Endothelial cell of umbilical vein (primary cell): ENCODE results near the gene PLEKHA6. TPM values are rescaled to one million over a fixed set of nuclear protein-coding genes. Genes with fewer than 3 reads are reported as not detected.

ENCODE experiments used
- BruUV-seq: library from RNA; stranded (reverse); fragments of 400-500 nt; replicated peaks from 2 replicates; lab custom pipeline; 2021; lab: Mats Ljungman, UMichigan
- CTCF ChIA-PET: fragments of 300-600, 350-600 bp; sonication (Branson Sonifier 250); formaldehyde crosslinking; loops from one replicate; lab custom pipeline; 2021; ENCODE audit warnings: antibody characterized with exemption, inconsistent platforms; lab: Charles Lee
- POLR2A ChIA-PET: fragments of 300-600, 350-600 bp; sonication (Branson Sonifier 250); formaldehyde crosslinking; loops from one replicate; lab custom pipeline; 2021; ENCODE audit warnings: antibody characterized with exemption, inconsistent platforms; lab: Charles Lee
- DNase-seq: peaks from one replicate; pipeline ENCODE4 v3.0.0-alpha.2; 2011; ENCODE audit warnings: low read depth, low spot score
- FAIRE-seq: peaks from 2 replicates; lab custom pipeline; 2011; peaks lifted over from hg19 to GRCh38; lab: Jason Lieb, UNC
- H2AFZ ChIP-seq: 2 replicates; pipeline ENCODE4 v1.6.0; 2012; ENCODE audit warnings: low read depth, low read length, control low read depth, inconsistent platforms
- H3K27ac ChIP-seq: 2 replicates; pipeline ENCODE4 v1.5.1; 2011; ENCODE audit warnings: low read depth, mild to moderate bottlenecking, control low read depth, low read length, moderate library complexity; ENCODE audit not compliant: insufficient read depth
- H3K27me3 ChIP-seq, 2 experiments: 2 replicates each; pipeline versions ENCODE4 v1.6.0 to v1.6.1; 2011; ENCODE audit warnings: low read length in 2 of 2, mixed read lengths in 1 of 2; ENCODE audit not compliant: control insufficient read depth in 2 of 2, insufficient read depth in 2 of 2
- H3K36me3 ChIP-seq, 2 experiments: 2 replicates in 1 of 2; 3 replicates in 1 of 2; pipeline ENCODE4 v1.5.1; 2011; ENCODE audit warnings: low read length in 2 of 2, mild to moderate bottlenecking in 1 of 2, moderate library complexity in 1 of 2; ENCODE audit not compliant: control insufficient read depth in 2 of 2, insufficient read depth in 2 of 2; ENCODE audit errors: extremely low read depth in 1 of 2
- H3K4me1 ChIP-seq: 3 replicates; pipeline ENCODE4 v1.5.1; 2011; ENCODE audit warnings: mild to moderate bottlenecking, low read length; ENCODE audit not compliant: control insufficient read depth, insufficient read depth; ENCODE audit errors: extremely low read depth
- H3K4me2 ChIP-seq: 2 replicates; pipeline ENCODE4 v1.6.1; 2011; ENCODE audit warnings: low read length, control low read depth, mixed read lengths; ENCODE audit not compliant: insufficient read depth
- H3K4me3 ChIP-seq, 3 experiments: fragments of 200-600 bp in 1 of 3; sonication (generic), shearing (Covaris generic) in 1 of 3; replicated peaks in 1 of 3; 2 replicates each; pipeline ENCODE4 v1.5.1; 2011 to 2016; ENCODE audit warnings: control low read depth in 3 of 3, low read length in 3 of 3, mild to moderate bottlenecking in 2 of 3, inconsistent platforms in 1 of 3, low read depth in 1 of 3, moderate library complexity in 1 of 3; ENCODE audit not compliant: insufficient read depth in 1 of 3
- H3K79me2 ChIP-seq: 2 replicates; pipeline ENCODE4 v1.6.0; 2012; ENCODE audit warnings: low read length, inconsistent platforms; ENCODE audit not compliant: control insufficient read depth, insufficient read depth
- H3K9ac ChIP-seq: replicated peaks from 2 replicates; pipeline ENCODE3; 2011; ENCODE audit warnings: low read length, control low read depth; ENCODE audit not compliant: insufficient read depth; ENCODE audit errors: extremely low read depth
- H3K9me1 ChIP-seq: replicated peaks from 3 replicates; pipeline ENCODE4 v1.6.0; 2011; ENCODE audit warnings: mild to moderate bottlenecking, low read length; ENCODE audit not compliant: control insufficient read depth, insufficient read depth; ENCODE audit errors: extremely low read depth
- H3K9me3 ChIP-seq: replicated peaks from 2 replicates; pipeline ENCODE4 v1.5.1; 2012; ENCODE audit warnings: low read length, inconsistent platforms; ENCODE audit not compliant: control insufficient read depth, insufficient read depth
- H4K20me1 ChIP-seq: replicated peaks from 2 replicates; pipeline ENCODE3; 2011; ENCODE audit warnings: mild to moderate bottlenecking, low read length; ENCODE audit not compliant: control insufficient read depth, insufficient read depth; ENCODE audit errors: extremely low read depth
- FOS ChIP-seq: IDR thresholded peaks from 2 replicates; pipeline ENCODE4 v1.6.1; 2011; ENCODE audit warnings: mild to moderate bottlenecking, low read length, moderate library complexity, borderline replicate concordance; ENCODE audit not compliant: insufficient read depth
- MYC ChIP-seq: IDR thresholded peaks from one replicate; pipeline ENCODE4 v1.6.1; 2011; ENCODE audit warnings: mild to moderate bottlenecking, low read depth, low read length
- POLR2A ChIP-seq: IDR thresholded peaks from 2 replicates; pipeline ENCODE4 v1.6.1; 2012; ENCODE audit warnings: low read depth, mild to moderate bottlenecking, control low read depth, low read length
- POLR2AphosphoS5 ChIP-seq: IDR thresholded peaks from 2 replicates; pipeline ENCODE4 v1.6.1; 2012; ENCODE audit warnings: low read depth, mild to moderate bottlenecking, control low read depth, low read length, moderate library complexity; ENCODE audit not compliant: insufficient read depth
- dilution Hi-C: fragments of 300-500 bp; cut with MboI; formaldehyde crosslinking; loops from one replicate; pipeline ENCODE4 v1.15.0; 2019; ENCODE audit warnings: low sequenced_read_pairs; ENCODE audit not compliant: extremely low pct_ligation_motif_present
- intact Hi-C: fragments of 100-400 bp; cut with micrococcal nuclease; formaldehyde crosslinking; loops from one replicate; pipeline ENCODE4 v1.10.0; 2022
- polyA plus RNA-seq, 4 experiments: library from polyadenylated mRNA; depleted of rRNA in 3 of 4; stranded (reverse) in 3 of 4; unstranded in 1 of 4; fragments of >200 nt; gene quantifications; 2 replicates each; pipeline versions ENCODE4 v1.2.1 to v1.2.3, GENCODE V29; 2011 to 2012; ENCODE audit warnings: missing spikeins in 1 of 4
- total RNA-seq: library from RNA; stranded (reverse); gene quantifications from 2 replicates; pipeline ENCODE4 v1.2.3, GENCODE V29; 2021
- TF ChIP-seq, protein P1 (sequence below), 2 donors: IDR thresholded peaks; 1 replicate in 1 of 2; 2 replicates in 1 of 2; pipeline ENCODE4 v1.5.1; 2011; ENCODE audit warnings: low read length in 2 of 2, mild to moderate bottlenecking in 2 of 2, moderate library complexity in 2 of 2, control low read depth in 1 of 2, inconsistent platforms in 1 of 2, low read depth in 1 of 2; ENCODE audit not compliant: insufficient read depth in 1 of 2; ENCODE audit errors: extremely low read depth in 1 of 2

Gene PLEKHA6
- total and polyA plus RNA-seq, 2 donors (not counting 3 experiments of a cell fraction or from before 2014, with no cell fraction given): 2.1 to 15.0 TPM

DNA sequence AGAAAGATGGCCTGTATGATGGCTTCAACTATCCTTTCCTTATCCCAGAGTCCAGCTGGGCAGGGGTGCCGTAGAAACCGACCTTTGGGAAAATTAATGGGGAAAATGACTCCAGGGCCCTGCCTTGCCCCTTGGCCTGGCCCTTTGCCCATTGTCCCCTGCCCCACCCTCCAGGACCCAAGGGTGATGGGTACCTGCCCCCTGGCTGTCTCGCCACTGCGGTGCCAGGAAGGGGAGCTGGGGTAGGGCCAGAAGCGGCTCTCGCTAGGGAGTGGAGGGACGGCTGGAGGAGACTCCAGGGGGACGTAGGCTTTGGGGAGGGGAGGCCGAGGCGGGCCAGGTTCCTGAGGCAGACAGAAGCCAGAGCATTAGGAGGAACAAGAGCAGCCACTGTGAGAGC is 116.8 kb downstream of the PLEKHA6 start:
- dilution Hi-C loops: no loop called here
- no peaks in the 10 kb centered on the region for H3K36me3 ChIP-seq
- H4K20me1 ChIP-seq: no peaks in the 10 kb centered on the region
- H3K9me1 ChIP-seq: no peaks in the 10 kb centered on the region
- no peak overlapping the region for H2AFZ ChIP-seq
- TF ChIP-seq MYC (no peak), POLR2A (no peak), POLR2AphosphoS5 (no peak), FOS (no peak)
- POLR2A ChIA-PET: no interaction called here
- H3K4me1 ChIP-seq: no peaks in the 10 kb centered on the region
- no peak overlapping the region for H3K4me2 ChIP-seq
- H3K9ac ChIP-seq: no peak overlapping the region
- DNase-seq: no peak
- no peak for FAIRE-seq
- BruUV-seq: no TSS peak
- H3K27ac ChIP-seq: no peak overlapping the region
- no peaks in the 10 kb centered on the region for H3K9me3 ChIP-seq
- CTCF ChIA-PET: interaction anchor here (1.1 to 1.7 kb wide), 2 partner anchors 36 to 121 kb away, joined by 4 read pairs; no protein-coding TSS in a partner anchor
- H3K4me3 ChIP-seq: no peak overlapping the region
- no peaks in the 10 kb centered on the region for H3K79me2 ChIP-seq
- intact Hi-C loops: no loop called here
- H3K27me3 ChIP-seq: no peaks in the 10 kb centered on the region

DNA sequence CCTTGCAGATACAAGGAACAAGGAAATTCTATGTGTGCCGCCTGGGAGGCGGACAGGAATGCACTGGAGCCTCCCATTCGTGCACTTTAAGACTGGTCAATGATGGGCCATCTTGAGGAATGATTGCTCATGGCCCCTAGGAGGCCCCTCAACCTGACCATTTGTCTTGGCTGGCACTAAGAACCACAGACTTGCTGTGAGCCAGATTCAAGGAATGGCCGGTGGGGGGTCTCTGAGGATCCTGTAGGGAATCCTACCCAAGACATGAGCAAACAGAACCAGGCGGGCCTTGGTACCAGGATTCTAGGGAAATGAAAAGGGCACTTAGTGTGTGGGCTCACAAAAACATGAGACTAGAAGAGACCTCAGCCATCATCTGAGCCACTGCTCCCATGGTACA is 117.8 kb downstream of the PLEKHA6 start:
- Histone ChIP-seq H3K9ac (no peak overlapping the region), H3K4me1 (no peaks in the 10 kb centered on the region), H3K9me1 (no peaks in the 10 kb centered on the region), H2AFZ (no peak overlapping the region), H3K36me3 (no peaks in the 10 kb centered on the region), H3K27me3 (no peaks in the 10 kb centered on the region), H3K9me3 (no peaks in the 10 kb centered on the region), H3K4me2 (no peak overlapping the region), H4K20me1 (no peaks in the 10 kb centered on the region), H3K27ac (no peak overlapping the region), H3K79me2 (no peaks in the 10 kb centered on the region), H3K4me3 (no peak overlapping the region)
- ChIA-PET CTCF (interaction anchor here (0.8 to 1.9 kb wide), 3 partner anchors 28 to 122 kb away, joined by 3 to 4 read pairs (median 4); partner anchors contain the start of gene GOLT1A), POLR2A (no interaction called here)
- no TSS peak for BruUV-seq
- TF ChIP-seq, protein P1, sequence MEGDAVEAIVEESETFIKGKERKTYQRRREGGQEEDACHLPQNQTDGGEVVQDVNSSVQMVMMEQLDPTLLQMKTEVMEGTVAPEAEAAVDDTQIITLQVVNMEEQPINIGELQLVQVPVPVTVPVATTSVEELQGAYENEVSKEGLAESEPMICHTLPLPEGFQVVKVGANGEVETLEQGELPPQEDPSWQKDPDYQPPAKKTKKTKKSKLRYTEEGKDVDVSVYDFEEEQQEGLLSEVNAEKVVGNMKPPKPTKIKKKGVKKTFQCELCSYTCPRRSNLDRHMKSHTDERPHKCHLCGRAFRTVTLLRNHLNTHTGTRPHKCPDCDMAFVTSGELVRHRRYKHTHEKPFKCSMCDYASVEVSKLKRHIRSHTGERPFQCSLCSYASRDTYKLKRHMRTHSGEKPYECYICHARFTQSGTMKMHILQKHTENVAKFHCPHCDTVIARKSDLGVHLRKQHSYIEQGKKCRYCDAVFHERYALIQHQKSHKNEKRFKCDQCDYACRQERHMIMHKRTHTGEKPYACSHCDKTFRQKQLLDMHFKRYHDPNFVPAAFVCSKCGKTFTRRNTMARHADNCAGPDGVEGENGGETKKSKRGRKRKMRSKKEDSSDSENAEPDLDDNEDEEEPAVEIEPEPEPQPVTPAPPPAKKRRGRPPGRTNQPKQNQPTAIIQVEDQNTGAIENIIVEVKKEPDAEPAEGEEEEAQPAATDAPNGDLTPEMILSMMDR (IDR thresholded peaks at IDR 0.05; ENCODE audit: extremely low read depth in 1 of 2, insufficient read depth in 1 of 2, low read depth in 1 of 2, low read length in 2 of 2): no peak
- no peak for DNase-seq
- dilution Hi-C loops: no loop called here
- intact Hi-C loops: no loop called here
- FAIRE-seq: no peak
